Lower leg skin (tissue), 4 donors: Measurements from ENCODE around the gene MVD. TPM values are rescaled to one million over a fixed set of nuclear protein-coding genes. Genes with fewer than 3 reads are reported as not detected.

ENCODE experiments used
- DNase-seq, 2 donors: peaks; one replicate each; pipeline ENCODE4 v3.0.0-alpha.2; 2019; ENCODE audit warnings: low spot score in 2 of 2
- H3K4me3 ChIP-seq: fragments of 200-600 bp; sonication (generic); 2 replicates; pipeline ENCODE4 v1.5.1; 2017; ENCODE audit warnings: mild to moderate bottlenecking, low read depth; ENCODE audit not compliant: poor library complexity, severe bottlenecking
- POLR2A ChIP-seq, 2 donors: fragments of 450-650 bp; IDR thresholded peaks; one replicate each; pipeline ENCODE4 v1.6.1; 2016 to 2017; ENCODE audit warnings: antibody characterized with exemption in 2 of 2, mild to moderate bottlenecking in 1 of 2, moderate library complexity in 1 of 2
- WGBS, 2 donors: methylation state at CpG; one replicate each; pipeline ENCODE4 v1.1.5; 2018; 5-methylcytosine and 5-hydroxymethylcytosine counted together
- intact Hi-C: fragments of 100-400 bp; cut with DNase I; formaldehyde crosslinking; loops from one replicate; pipeline ENCODE4 v1.15.0; 2023; ENCODE audit warnings: low total_unique reads
- total RNA-seq, 4 donors: library from RNA; depleted of rRNA; stranded (reverse); fragments of >200 nt; gene quantifications; one replicate each; pipeline ENCODE4 v1.1.0, GENCODE V29; 2016
- TF ChIP-seq, protein P1 (sequence below), 3 donors: fragments of 450-650 bp; IDR thresholded peaks; one replicate each; pipeline ENCODE4 v1.5.1; 2016; ENCODE audit warnings: antibody characterized with exemption in 3 of 3, mild to moderate bottlenecking in 3 of 3, moderate library complexity in 2 of 3

The MVD gene
- total RNA-seq, 4 donors from 2014 or later: 40.2 to 93.5 (median 67.1) TPM

DNA sequence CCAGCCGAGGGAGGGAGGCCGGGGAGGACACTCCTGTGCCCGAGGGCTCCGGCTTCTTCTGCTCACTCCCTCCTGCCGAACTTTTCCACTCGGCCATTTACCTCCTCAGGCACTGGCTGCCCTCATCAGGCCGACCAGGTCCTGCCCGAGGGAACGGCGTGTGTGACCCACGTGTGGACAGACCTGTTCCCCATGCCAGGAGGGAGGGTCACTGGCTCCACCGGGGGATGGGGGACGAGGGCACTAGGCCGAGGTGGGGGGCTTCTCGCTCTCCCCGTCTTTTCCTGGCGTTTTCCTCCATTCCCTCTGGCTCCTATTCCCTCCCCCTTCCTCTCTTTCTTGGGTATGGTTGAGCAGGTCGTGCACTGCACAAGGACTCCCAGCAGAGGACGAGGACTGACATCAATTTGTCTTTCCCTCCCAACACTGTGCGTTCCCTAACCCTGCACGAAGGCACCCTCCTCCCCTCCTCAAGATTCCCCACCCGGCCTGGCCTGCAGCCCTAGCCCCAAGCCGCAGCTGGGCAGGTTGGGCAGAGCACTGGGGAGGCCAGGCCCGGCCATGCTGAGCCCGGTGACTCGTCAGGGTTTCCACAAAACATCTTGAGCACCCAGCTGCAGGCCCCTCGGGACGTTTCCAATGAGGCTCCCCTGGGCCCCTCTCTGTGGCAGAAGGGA, 27.8 kb downstream of the MVD start:
- TF ChIP-seq, protein P1, sequence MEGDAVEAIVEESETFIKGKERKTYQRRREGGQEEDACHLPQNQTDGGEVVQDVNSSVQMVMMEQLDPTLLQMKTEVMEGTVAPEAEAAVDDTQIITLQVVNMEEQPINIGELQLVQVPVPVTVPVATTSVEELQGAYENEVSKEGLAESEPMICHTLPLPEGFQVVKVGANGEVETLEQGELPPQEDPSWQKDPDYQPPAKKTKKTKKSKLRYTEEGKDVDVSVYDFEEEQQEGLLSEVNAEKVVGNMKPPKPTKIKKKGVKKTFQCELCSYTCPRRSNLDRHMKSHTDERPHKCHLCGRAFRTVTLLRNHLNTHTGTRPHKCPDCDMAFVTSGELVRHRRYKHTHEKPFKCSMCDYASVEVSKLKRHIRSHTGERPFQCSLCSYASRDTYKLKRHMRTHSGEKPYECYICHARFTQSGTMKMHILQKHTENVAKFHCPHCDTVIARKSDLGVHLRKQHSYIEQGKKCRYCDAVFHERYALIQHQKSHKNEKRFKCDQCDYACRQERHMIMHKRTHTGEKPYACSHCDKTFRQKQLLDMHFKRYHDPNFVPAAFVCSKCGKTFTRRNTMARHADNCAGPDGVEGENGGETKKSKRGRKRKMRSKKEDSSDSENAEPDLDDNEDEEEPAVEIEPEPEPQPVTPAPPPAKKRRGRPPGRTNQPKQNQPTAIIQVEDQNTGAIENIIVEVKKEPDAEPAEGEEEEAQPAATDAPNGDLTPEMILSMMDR (IDR thresholded peaks at IDR 0.05): no peak
- no peak for TF ChIP-seq POLR2A (IDR thresholded peaks at IDR 0.05)
- intact Hi-C loops: no loop called here
- peak overlapping the region; percentile 19 for H3K4me3 ChIP-seq
- 31 to 33% methylated on average over 26 to 28 of the region's 28 CpGs for WGBS, 2 donors
- peak in 1 of 2 donors; percentile 88 for DNase-seq

DNA sequence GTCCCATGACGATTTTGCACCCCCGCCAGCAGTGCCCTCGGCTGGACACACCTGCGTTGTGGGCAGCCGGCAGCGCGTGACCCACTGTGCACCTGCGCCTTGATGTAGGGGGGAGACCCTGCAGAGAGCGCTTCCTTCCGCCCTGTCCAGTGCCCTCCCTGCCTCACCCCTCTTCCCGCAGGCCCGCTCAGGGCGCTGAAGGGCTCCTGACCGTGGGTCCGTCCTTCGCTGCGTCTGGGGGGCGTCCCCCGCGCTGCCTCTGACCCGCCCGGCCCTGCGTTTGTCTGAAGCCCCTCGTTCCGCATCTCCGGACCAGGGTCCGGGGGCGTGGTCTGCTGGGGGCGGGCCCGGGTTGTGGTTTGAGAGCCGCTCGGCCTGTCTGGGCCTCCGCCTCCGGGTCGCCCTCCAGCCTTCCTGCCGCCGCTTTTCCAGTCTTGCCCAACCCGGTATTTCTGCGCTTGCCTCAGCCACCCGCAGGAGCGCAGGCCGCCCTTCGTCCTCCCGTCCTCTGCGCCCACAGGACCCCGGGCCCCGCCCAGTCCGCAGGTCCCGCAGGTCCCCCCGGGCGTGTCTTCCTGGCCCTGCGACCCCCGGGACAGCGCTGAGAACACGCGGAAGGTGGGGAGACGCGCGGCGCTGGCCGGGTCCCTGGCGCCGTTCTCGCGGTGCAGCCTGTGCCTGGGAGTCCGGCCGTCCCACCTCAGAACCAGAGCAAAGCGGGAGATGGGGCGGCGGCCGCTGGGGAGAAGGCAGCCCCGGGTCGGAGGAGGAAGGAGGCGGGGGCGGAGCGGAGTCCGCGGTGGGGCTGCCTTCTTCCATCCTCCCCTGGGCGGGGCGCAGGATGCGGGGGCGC, 28.5 kb downstream of the MVD start:
- peak overlapping the region; percentile 19 for H3K4me3 ChIP-seq
- 5 to 10% methylated on average over 47 to 60 of the region's 82 CpGs for WGBS, 2 donors
- DNase-seq: peak in 1 of 2 donors; percentile 84

DNA sequence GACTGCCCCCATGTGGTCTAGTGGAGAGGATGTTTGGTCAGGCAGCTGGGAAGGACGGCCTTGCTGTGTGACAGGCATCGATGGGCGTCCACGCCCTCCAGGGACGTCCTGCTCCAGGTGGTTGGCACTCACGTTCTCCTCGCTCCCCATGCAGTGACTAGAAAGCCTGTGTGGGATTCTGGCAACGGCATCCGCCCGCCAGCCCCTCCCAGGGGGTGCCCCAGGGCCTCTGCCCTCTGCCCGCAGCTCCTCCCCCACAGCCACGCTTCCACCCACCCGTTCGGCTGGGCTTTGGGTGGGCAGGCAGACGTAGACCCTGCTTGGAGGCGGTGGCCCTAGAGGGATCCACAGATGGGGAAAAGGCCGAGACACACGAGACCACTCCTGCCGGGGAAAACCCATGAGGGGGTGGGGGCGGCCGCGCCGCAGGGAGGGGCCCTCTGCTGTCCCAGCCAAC, 29.2 kb downstream of the MVD start:
- 34 to 38% methylated on average over 11 of the region's 23 CpGs for WGBS, 2 donors
- H3K4me3 ChIP-seq: no peak overlapping the region
- intact Hi-C loops: no loop called here
- TF ChIP-seq, protein P1 (IDR thresholded peaks at IDR 0.05): no peak
- TF ChIP-seq POLR2A (IDR thresholded peaks at IDR 0.05): no peak
- DNase-seq: no peak

More for the DNA sequence above, 28.5 kb downstream of the MVD start:
- intact Hi-C loops: no loop called here
- TF ChIP-seq, protein P1 (IDR thresholded peaks at IDR 0.05): no peak
- no peak for TF ChIP-seq POLR2A (IDR thresholded peaks at IDR 0.05)

DNA sequence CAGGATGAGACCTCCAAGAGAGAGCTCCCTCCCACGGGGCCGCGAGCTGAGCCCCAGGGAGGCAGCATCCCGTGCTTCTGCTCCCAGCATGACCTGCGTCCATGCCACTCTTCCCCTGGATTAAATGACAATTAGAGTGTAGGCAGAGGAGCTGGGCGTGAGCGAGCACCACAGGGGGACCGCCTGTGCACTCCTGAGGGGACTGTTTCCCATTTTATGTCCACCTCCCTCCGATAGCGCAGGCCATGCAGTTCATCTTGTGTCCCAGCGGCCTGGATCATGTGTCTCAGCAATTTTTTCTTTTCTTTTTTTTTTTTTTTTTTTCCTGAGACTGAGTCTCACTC, 30.3 kb downstream of the MVD start:
- WGBS, 2 donors: 90 to 92% methylated on average over 11 of the region's 11 CpGs

DNA sequence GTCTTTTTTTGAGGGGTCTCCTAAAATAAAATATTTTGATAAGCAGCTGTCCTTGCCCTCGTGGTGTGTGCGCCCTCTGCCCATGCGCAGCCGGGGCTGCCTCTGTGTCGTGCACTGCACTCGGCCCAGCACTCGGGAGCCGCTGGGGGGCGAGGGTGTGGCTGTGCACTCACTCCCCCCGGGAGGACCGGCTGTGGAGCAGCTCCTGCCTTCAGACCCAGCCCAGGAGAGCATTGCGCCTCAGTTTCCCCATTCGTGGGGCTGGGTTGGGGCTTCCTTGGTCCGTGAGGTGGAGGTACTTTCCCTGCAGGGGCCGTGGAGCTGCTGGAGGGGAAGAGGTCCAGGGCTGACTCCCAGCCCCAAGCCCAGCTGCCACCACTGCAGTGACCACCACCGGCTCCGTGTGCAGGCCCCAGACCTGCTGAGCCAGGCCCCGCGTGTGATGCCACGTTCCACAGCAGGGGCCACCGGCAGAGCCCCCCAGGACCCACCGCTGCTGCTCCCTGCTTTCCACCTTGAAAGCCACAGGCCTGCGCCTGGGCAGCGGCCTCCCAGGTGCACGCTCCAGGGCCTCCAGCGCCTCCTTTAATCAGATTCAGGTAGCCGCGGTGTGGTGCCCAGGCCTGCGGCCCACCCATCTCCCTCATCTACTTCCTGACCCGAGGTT, 30.8 kb downstream of the MVD start:
- H3K4me3 ChIP-seq: no peak overlapping the region
- WGBS, 2 donors: 86 to 89% methylated on average over 25 to 30 of the region's 30 CpGs
- intact Hi-C loops: no loop called here
- no peak for TF ChIP-seq POLR2A (IDR thresholded peaks at IDR 0.05)
- TF ChIP-seq, protein P1 (IDR thresholded peaks at IDR 0.05): no peak
- no peak for DNase-seq

More for the DNA sequence above, 30.3 kb downstream of the MVD start:
- TF ChIP-seq, protein P1 (IDR thresholded peaks at IDR 0.05): no peak
- TF ChIP-seq POLR2A (IDR thresholded peaks at IDR 0.05): no peak
- H3K4me3 ChIP-seq: no peak overlapping the region
- DNase-seq: no peak
- intact Hi-C loops: no loop called here
